SK-N-MC (cell line): Measurements from ENCODE around the gene ZG16B.

Experiments
- EZH2 ChIP-seq: fragments of 200-600 bp; sonication (generic); IDR thresholded peaks from one replicate; pipeline ENCODE4 v1.6.1; 2017; ENCODE audit warnings: antibody characterized with exemption
- FOXP2 ChIP-seq: optimal IDR thresholded peaks from 2 replicates; pipeline ENCODE3; 2011; ENCODE audit warnings: mild to moderate bottlenecking, moderate library complexity; ENCODE audit not compliant: insufficient read depth; ENCODE audit errors: extremely low read length, control extremely low read depth
- POLR2AphosphoS5 ChIP-seq: IDR thresholded peaks from 2 replicates; pipeline ENCODE4 v1.6.1; 2012; ENCODE audit warnings: mild to moderate bottlenecking, low read depth, low read length, borderline replicate concordance

DNA sequence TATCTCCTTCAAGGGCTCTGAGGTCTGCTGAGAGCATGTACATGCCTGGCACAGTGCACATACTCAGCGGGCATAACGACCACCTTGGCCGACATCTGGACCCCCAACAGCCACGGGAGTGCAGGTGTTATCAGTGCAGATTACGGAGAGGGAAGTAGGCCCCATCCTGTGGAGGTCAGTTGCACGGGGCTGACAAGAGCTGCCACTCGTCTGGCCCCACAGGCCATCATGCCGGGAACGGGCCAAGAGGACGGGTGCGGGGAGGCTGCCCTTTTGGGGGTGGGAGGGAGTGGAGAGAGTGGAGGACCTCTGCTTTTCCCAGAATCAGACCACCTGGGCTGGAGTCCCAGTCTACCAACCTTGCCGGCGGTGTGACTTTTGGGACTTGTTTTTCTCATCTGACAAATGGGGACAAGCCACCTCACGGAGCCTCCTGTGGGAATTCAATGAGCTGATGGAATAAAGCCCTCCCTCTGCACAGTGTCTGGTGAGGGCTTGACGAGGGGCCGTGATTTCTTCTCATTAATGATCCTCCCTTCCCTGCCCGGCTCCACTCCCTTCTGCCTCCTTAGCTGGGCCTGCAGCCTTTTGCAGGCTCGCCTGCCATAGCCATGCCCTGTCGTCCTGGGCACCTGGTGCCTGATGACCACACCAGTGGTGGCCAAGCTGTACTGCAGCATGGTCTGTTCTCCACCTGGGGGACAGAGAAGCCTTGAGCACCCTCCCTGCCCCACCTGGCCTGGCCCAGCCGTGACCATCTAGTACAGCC is 47.3 kb upstream of the ZG16B start:
- TF ChIP-seq EZH2, result no peak
- no peak for TF ChIP-seq POLR2AphosphoS5
- no peak for TF ChIP-seq FOXP2
